Hepatocyte (in vitro differentiated cells): ENCODE data around the gene SCRT2. TPM values are rescaled to one million over a fixed set of nuclear protein-coding genes. Genes with fewer than 3 reads are reported as not detected.

Source experiments
- DNase-seq: peaks from one replicate; pipeline ENCODE4 v3.0.0-alpha.2; 2016; ENCODE audit warnings: low spot score
- H2AFZ ChIP-seq: fragments of 200-600 bp; sonication (generic); 2 replicates; pipeline ENCODE4 v1.6.0; 2016; ENCODE audit warnings: antibody characterized with exemption, mild to moderate bottlenecking
- H3K27ac ChIP-seq: fragments of 200-600 bp; sonication (generic); 2 replicates; pipeline ENCODE4 v1.5.1; 2016; ENCODE audit warnings: mild to moderate bottlenecking
- H3K27me3 ChIP-seq: fragments of 200-600 bp; sonication (generic); 2 replicates; pipeline ENCODE4 v1.6.1; 2016
- H3K36me3 ChIP-seq: fragments of 200-600 bp; sonication (generic); replicated peaks from 2 replicates; pipeline ENCODE4 v1.5.1; 2016; ENCODE audit warnings: low read depth; ENCODE audit not compliant: insufficient read depth
- H3K4me1 ChIP-seq: fragments of 200-600 bp; sonication (generic); 2 replicates; pipeline ENCODE4 v1.5.1; 2016; ENCODE audit warnings: mild to moderate bottlenecking, moderate library complexity; ENCODE audit not compliant: insufficient read depth
- H3K4me2 ChIP-seq: fragments of 200-600 bp; sonication (generic); 2 replicates; pipeline ENCODE4 v1.6.0; 2016
- H3K4me3 ChIP-seq: fragments of 200-600 bp; sonication (generic); 2 replicates; pipeline ENCODE4 v1.5.1; 2016; ENCODE audit warnings: mild to moderate bottlenecking
- H3K79me2 ChIP-seq: fragments of 200-600 bp; sonication (generic); 2 replicates; pipeline ENCODE4 v1.6.0; 2017; ENCODE audit warnings: mild to moderate bottlenecking
- H3K9me2 ChIP-seq: fragments of 200-600 bp; sonication (generic); replicated peaks from 2 replicates; pipeline ENCODE4 v1.6.0; 2017; ENCODE audit warnings: mild to moderate bottlenecking; ENCODE audit not compliant: insufficient read depth
- H3K9me3 ChIP-seq: fragments of 200-600 bp; sonication (generic); 2 replicates; pipeline ENCODE4 v1.5.1; 2016; ENCODE audit warnings: low read depth, mild to moderate bottlenecking
- H4K20me1 ChIP-seq: fragments of 200-600 bp; sonication (generic); 2 replicates; pipeline ENCODE4 v1.6.0; 2016; ENCODE audit warnings: mild to moderate bottlenecking; ENCODE audit not compliant: insufficient read depth, poor library complexity, severe bottlenecking
- CTCF ChIP-seq: fragments of 200-600 bp; sonication (generic); IDR thresholded peaks from 2 replicates; pipeline ENCODE4 v1.5.1; 2016; ENCODE audit warnings: antibody characterized with exemption, mild to moderate bottlenecking; ENCODE audit not compliant: poor library complexity
- EZH2 ChIP-seq: fragments of 200-600 bp; sonication (generic); IDR thresholded peaks from 2 replicates; pipeline ENCODE4 v1.6.1; 2016; ENCODE audit warnings: antibody characterized with exemption, mild to moderate bottlenecking, borderline replicate concordance
- EZH2phosphoT487 ChIP-seq: fragments of 200-600 bp; sonication (generic); IDR thresholded peaks from one replicate; pipeline ENCODE4 v1.6.1; 2018; ENCODE audit warnings: antibody characterized with exemption, mild to moderate bottlenecking, low read depth, moderate library complexity; ENCODE audit not compliant: unreplicated experiment, severe bottlenecking
- WGBS: methylation state at CpG from one replicate; pipeline ENCODE4 v1.1.6; 2016; ENCODE audit warnings: low lambda C conversion rate; ENCODE audit errors: missing lambda C conversion rate; 5-methylcytosine and 5-hydroxymethylcytosine counted together
- polyA plus RNA-seq: library from polyadenylated mRNA; unstranded; fragments of >200 nt; fragmentation: Nextera tagmentation; extraction: Ambion mirVana; gene quantifications from 2 replicates; pipeline ENCODE4 v1.2.1, GENCODE V29; 2016
- total RNA-seq: library from RNA; depleted of rRNA; stranded (reverse); fragments of >200 nt; gene quantifications from 2 replicates; pipeline ENCODE4 v1.2.3, GENCODE V29; 2014

SCRT2 gene
- total and polyA plus RNA-seq, 2 experiments from 2014 or later, result not detected

DNA sequence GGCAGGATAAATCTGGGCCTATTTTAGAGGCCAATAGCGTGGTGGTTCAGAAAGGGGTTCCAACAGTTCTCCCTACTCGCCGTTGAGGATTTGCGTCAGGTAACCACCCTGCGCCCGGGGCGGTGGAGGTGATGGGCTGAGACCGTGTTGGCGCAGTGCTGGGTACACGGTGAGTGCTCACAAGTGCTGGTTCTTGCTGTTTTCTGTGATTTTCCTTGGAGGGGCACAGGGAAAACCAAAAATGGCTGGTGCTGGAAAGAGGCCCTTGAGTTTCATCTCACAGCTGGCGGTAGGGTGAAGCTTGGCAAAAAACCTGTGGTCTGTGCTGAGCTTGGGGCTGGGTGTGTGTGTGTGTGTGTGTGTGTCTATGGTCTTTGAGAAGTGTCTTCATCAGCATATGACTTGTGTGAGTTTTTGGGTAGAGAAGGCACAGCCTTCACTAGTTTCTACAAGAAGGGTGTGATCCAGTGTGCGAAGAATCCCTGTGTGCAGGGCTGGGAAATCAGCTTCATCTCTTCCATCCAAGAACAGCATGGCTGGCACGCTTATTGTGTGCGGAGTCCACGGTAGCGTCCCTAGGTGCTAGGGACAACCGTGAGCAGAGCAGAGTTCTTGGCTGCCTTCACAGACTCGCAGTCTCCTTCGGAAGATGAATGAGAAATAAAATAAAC, 35.3 kb upstream of the SCRT2 start:
- Histone ChIP-seq H3K9me3 (no peaks in the 10 kb centered on the region), H3K4me1 (no peaks in the 10 kb centered on the region), H2AFZ (no peak overlapping the region), H3K9me2 (no peaks in the 10 kb centered on the region), H3K36me3 (no peaks in the 10 kb centered on the region), H3K79me2 (no peaks in the 10 kb centered on the region), H3K4me2 (no peak overlapping the region), H3K27me3 (peaks cover 26% of the 10 kb centered on the region), H3K27ac (no peak overlapping the region), H3K4me3 (no peak overlapping the region), H4K20me1 (no peaks in the 10 kb centered on the region)
- no peak for TF ChIP-seq CTCF
- TF ChIP-seq EZH2phosphoT487, result no peak
- TF ChIP-seq EZH2, result no peak
- 82% methylated on average over 19 of the region's 19 CpGs for WGBS
- DNase-seq, result no peak

- no peaks in the 10 kb centered on the region for H4K20me1 ChIP-seq
- H3K27ac ChIP-seq, result no peak overlapping the region
- peaks cover 32% of the 10 kb centered on the region for H3K27me3 ChIP-seq
- 14% methylated on average over 20 of the region's 65 CpGs for WGBS
- H3K4me2 ChIP-seq, result peak overlapping the region; percentile 84
- H3K9me2 ChIP-seq, result no peaks in the 10 kb centered on the region
- no peak overlapping the region for H3K4me3 ChIP-seq
- H3K9me3 ChIP-seq, result no peaks in the 10 kb centered on the region
- no peak overlapping the region for H2AFZ ChIP-seq
- H3K4me1 ChIP-seq, result no peaks in the 10 kb centered on the region
- DNase-seq, result no peak
- TF ChIP-seq EZH2phosphoT487, result no peak
- TF ChIP-seq CTCF, result no peak
- no peak for TF ChIP-seq EZH2
- H3K36me3 ChIP-seq, result no peaks in the 10 kb centered on the region
- no peaks in the 10 kb centered on the region for H3K79me2 ChIP-seq
These were observed 34.6 kb upstream of the SCRT2 start for GRCh38 chr20:709991-710779.

GRCh38 chr20:709423-709822, 33.8 kb upstream of the SCRT2 start:
- no peaks in the 10 kb centered on the region for H3K36me3 ChIP-seq
- no peak for DNase-seq
- H3K9me2 ChIP-seq, result no peaks in the 10 kb centered on the region
- TF ChIP-seq EZH2phosphoT487 (no peak), EZH2 (no peak), CTCF (no peak)
- no peak overlapping the region for H2AFZ ChIP-seq
- no peaks in the 10 kb centered on the region for H4K20me1 ChIP-seq
- H3K27ac ChIP-seq, result no peak overlapping the region
- 29% methylated on average over 18 of the region's 20 CpGs for WGBS
- no peak overlapping the region for H3K4me3 ChIP-seq
- no peaks in the 10 kb centered on the region for H3K9me3 ChIP-seq
- H3K27me3 ChIP-seq, result peaks cover 32% of the 10 kb centered on the region
- H3K4me2 ChIP-seq, result peak overlapping the region; percentile 84
- H3K79me2 ChIP-seq, result no peaks in the 10 kb centered on the region
- no peaks in the 10 kb centered on the region for H3K4me1 ChIP-seq
